K562 (cell line): ENCODE measurements around the gene ARMC9. TPM values are rescaled to one million over a fixed set of nuclear protein-coding genes. Genes with fewer than 3 reads are reported as not detected.

Source experiments
- ATAC-seq: fragments of 200-7000 bp; cut with Tn5 transposase; 3 replicates; pipeline ENCODE4 v1.9.1; 2020; ENCODE audit warnings: moderate library complexity
- BruUV-seq: library from RNA; stranded (reverse); fragments of 400-500 nt; replicated peaks from 2 replicates; lab custom pipeline; 2021; lab: Mats Ljungman, UMichigan
- CTCF ChIA-PET: fragments of 300-600 bp; formaldehyde crosslinking; extraction: SDS; loops from one replicate; lab custom pipeline; 2021; ENCODE audit warnings: low intra/inter-chr PET ratio; lab: Yijun Ruan, JAX
- POLR2A ChIA-PET: fragments of 300-600, 350-650 bp; sonication (Branson Sonifier 250); formaldehyde crosslinking; extraction: SDS; loops from one replicate; lab custom pipeline; 2021; ENCODE audit warnings: antibody characterized with exemption, inconsistent platforms; lab: Yijun Ruan, JAX
- DNase-seq, 4 experiments: peaks; one replicate each; pipeline versions ENCODE4 v3.0.0 to v3.0.0-alpha.2; 2011 to 2018; ENCODE audit warnings: low spot score in 3 of 4, mixed read lengths in 3 of 4; ENCODE audit errors: extremely low read depth in 1 of 4
- FAIRE-seq: peaks from 2 replicates; lab custom pipeline; 2011; peaks lifted over from hg19 to GRCh38; lab: Jason Lieb, UNC
- H2AFZ ChIP-seq: 2 replicates; pipeline ENCODE4 v1.6.0; 2011; ENCODE audit warnings: low read depth, low read length, control low read depth, inconsistent platforms
- H3K27ac ChIP-seq: fragments of 200-600 bp; 3 replicates; pipeline ENCODE4 v1.8.0; 2011; ENCODE audit warnings: low read depth, mild to moderate bottlenecking, control low read depth, inconsistent platforms, low read length, moderate library complexity, mixed read lengths; ENCODE audit errors: extremely low read depth
- H3K27me3 ChIP-seq, 2 experiments: fragments of 300-600 bp in 1 of 2; 2 replicates in 1 of 2; 3 replicates in 1 of 2; pipeline versions ENCODE4 v1.6.0 to v1.8.0; 2011; ENCODE audit warnings: inconsistent platforms in 2 of 2, low read length in 2 of 2, mild to moderate bottlenecking in 1 of 2, mixed read lengths in 1 of 2, moderate library complexity in 1 of 2; ENCODE audit not compliant: control insufficient read depth in 2 of 2, insufficient read depth in 2 of 2
- H3K36me3 ChIP-seq: fragments of 300-600 bp; 3 replicates; pipeline ENCODE4 v1.8.0; 2011; ENCODE audit warnings: mild to moderate bottlenecking, low read length, inconsistent platforms; ENCODE audit not compliant: control insufficient read depth, insufficient read depth
- H3K4me1 ChIP-seq, 2 experiments: fragments of 200-600 bp in 1 of 2; replicated peaks in 1 of 2; 2 replicates in 1 of 2; 3 replicates in 1 of 2; pipeline versions ENCODE4 v1.5.1 to v1.8.0; 2011; ENCODE audit warnings: inconsistent platforms in 2 of 2, low read length in 2 of 2, mild to moderate bottlenecking in 1 of 2, mixed read lengths in 1 of 2, moderate library complexity in 1 of 2; ENCODE audit not compliant: control insufficient read depth in 2 of 2, insufficient read depth in 2 of 2
- H3K4me2 ChIP-seq: 2 replicates; pipeline ENCODE4 v1.6.1; 2011; ENCODE audit warnings: low read length, control low read depth, inconsistent platforms, mixed read lengths; ENCODE audit not compliant: insufficient read depth
- H3K4me3 ChIP-seq: fragments of 200-600 bp; sonication (generic), shearing (Covaris generic); 2 replicates; pipeline ENCODE4 v1.5.1; 2016; ENCODE audit warnings: control low read depth, inconsistent platforms
- H3K79me2 ChIP-seq: fragments of 200-600 bp; 3 replicates; pipeline ENCODE4 v1.8.0; 2011; ENCODE audit warnings: low read length, inconsistent platforms; ENCODE audit not compliant: control insufficient read depth, insufficient read depth
- H3K9ac ChIP-seq, 2 experiments: 2 replicates each; pipeline versions ENCODE4 v1.6.0 to v1.6.1; 2011; ENCODE audit warnings: low read depth in 2 of 2, low read length in 2 of 2, control low read depth in 1 of 2, inconsistent platforms in 1 of 2, mild to moderate bottlenecking in 1 of 2, mixed read lengths in 1 of 2; ENCODE audit not compliant: insufficient read depth in 1 of 2
- H3K9me1 ChIP-seq: one replicate; pipeline ENCODE4 v1.6.0; 2011; ENCODE audit warnings: inconsistent platforms, mild to moderate bottlenecking, low read length, moderate library complexity; ENCODE audit not compliant: control insufficient read depth, insufficient read depth
- H3K9me3 ChIP-seq: replicated peaks from 2 replicates; pipeline ENCODE4 v1.5.1; 2011; ENCODE audit warnings: low read depth, low read length, inconsistent platforms; ENCODE audit not compliant: control insufficient read depth, insufficient read depth
- H4K20me1 ChIP-seq: replicated peaks from 2 replicates; pipeline ENCODE4 v1.6.1; 2011; ENCODE audit warnings: low read length, inconsistent platforms, mixed read lengths; ENCODE audit not compliant: control insufficient read depth, insufficient read depth
- CEBPB ChIP-seq: fragments of 450-650 bp; IDR thresholded peaks from 2 replicates; pipeline ENCODE4 v1.6.1; 2016; ENCODE audit warnings: missing genetic modification characterization, missing compliant biosample characterization
- NUFIP1 ChIP-seq: fragments of 450-650 bp; IDR thresholded peaks from 2 replicates; pipeline ENCODE4 v1.6.1; 2018; ENCODE audit not compliant: partially characterized antibody
- SRSF9 ChIP-seq: fragments of 200-400 bp; formaldehyde crosslinking; IDR thresholded peaks from 2 replicates; pipeline ENCODE4 v1.6.1; 2017; ENCODE audit warnings: low read depth, low read length, borderline replicate concordance
- WGBS: fragments of 100-300 bp; shearing (Covaris generic); methylation state at CpG from one replicate; pipeline ENCODE4 v1.1.6; 2016; ENCODE audit warnings: low coverage, mixed read lengths; ENCODE audit not compliant: insufficient coverage; ENCODE audit errors: missing lambda C conversion rate; 5-methylcytosine and 5-hydroxymethylcytosine counted together
- in situ Hi-C: fragments of 300-500 bp; cut with MboI; formaldehyde crosslinking; loops from 4 replicates; pipeline ENCODE4 v1.15.0; 2018; ENCODE audit warnings: inconsistent platforms, mixed read lengths
- intact Hi-C: fragments of 100-400 bp; cut with micrococcal nuclease; formaldehyde crosslinking; loops from 2 replicates; pipeline ENCODE4 v1.14.2; 2022
- polyA plus RNA-seq, 8 experiments: library from polyadenylated mRNA; depleted of rRNA in 4 of 8; stranded (reverse) in 5 of 8; unstranded in 3 of 8; fragments of >200 nt; fragmentation: Nextera tagmentation in 2 of 8; fragmentation: Illumina TruSeq in 1 of 8; extraction: Ambion mirVana in 2 of 8; extraction: Trizol in 1 of 8; gene quantifications; 2 replicates each; pipeline versions ENCODE4 v1.2.1 to v1.2.3, GENCODE V29; 2011 to 2014; ENCODE audit warnings: inconsistent platforms in 1 of 8, missing spikeins in 1 of 8
- total RNA-seq, 7 experiments: library from RNA; depleted of rRNA in 6 of 7; stranded (reverse); fragments of >200 nt in 6 of 7; fragmentation: Illumina TruSeq in 2 of 7; extraction: Trizol in 2 of 7; gene quantifications; 2 replicates each; pipeline versions ENCODE4 v1.2.1 to v1.2.3, GENCODE V29; 2011 to 2021; ENCODE audit warnings: low replicate concordance in 1 of 7
- TF ChIP-seq, protein P1 (sequence below): fragments of 450-650 bp; formaldehyde crosslinking; IDR thresholded peaks from 2 replicates; pipeline ENCODE4 v1.4.0; 2022; ENCODE audit warnings: mild to moderate bottlenecking, moderate library complexity

ARMC9 gene
- total and polyA plus RNA-seq, 9 of the 15 experiments (the other 6 are each of a cell fraction or from before 2014, with no cell fraction given), result 0.36 to 2.3 (median 1.1) TPM

DNA sequence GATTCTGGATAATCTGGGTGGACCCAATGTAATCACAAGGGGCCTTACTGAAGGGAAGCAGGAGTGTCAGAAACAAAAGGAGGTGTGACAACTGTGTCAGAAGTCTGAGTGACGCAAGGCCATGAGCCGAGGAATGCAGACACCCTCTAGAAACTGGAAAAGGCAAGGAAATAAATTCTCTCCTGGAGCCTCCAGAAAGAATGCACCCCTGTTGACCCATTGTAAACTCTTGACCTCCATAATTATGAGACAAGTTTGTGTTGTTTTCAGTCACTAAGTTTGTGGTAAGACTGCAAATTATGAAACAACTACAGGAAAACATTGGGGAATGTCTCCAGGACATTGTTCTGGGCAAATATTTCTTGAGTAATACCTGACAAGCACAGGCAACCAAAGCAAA, 149.7 kb downstream of the ARMC9 start:
- BruUV-seq, result no TSS peak
- H3K9me3 ChIP-seq, result peaks cover 1% of the 10 kb centered on the region; the same call in 1 of the 2 replicates
- no peak overlapping the region for H2AFZ ChIP-seq
- H3K4me1 ChIP-seq, result peaks cover 0 to 5% of the 10 kb centered on the region in 2 experiments; a peak in 2 of 5 replicates
- H4K20me1 ChIP-seq, result no peaks in the 10 kb centered on the region
- no peaks in the 10 kb centered on the region for H3K79me2 ChIP-seq
- POLR2A ChIA-PET, result no interaction called here
- WGBS, result 0% methylated on average over 2 of the region's 2 CpGs
- in situ Hi-C loops, result no loop called here
- H3K9ac ChIP-seq, result no peak overlapping the region
- DNase-seq, result no peak
- H3K9me1 ChIP-seq, result no peaks in the 10 kb centered on the region
- no peak for FAIRE-seq
- no peak overlapping the region for H3K4me3 ChIP-seq
- H3K36me3 ChIP-seq, result no peaks in the 10 kb centered on the region
- ATAC-seq, result no peak
- H3K27me3 ChIP-seq, result peaks cover 0 to 4% of the 10 kb centered on the region in 2 experiments; a peak in 1 of 5 replicates
- CTCF ChIA-PET, result no interaction called here
- TF ChIP-seq NUFIP1 (no peak), CEBPB (tag) (0 out of 2 replicates have a peak, but pooled peaks have one; percentile 12), SRSF9 (no peak)
- TF ChIP-seq, protein P1, sequence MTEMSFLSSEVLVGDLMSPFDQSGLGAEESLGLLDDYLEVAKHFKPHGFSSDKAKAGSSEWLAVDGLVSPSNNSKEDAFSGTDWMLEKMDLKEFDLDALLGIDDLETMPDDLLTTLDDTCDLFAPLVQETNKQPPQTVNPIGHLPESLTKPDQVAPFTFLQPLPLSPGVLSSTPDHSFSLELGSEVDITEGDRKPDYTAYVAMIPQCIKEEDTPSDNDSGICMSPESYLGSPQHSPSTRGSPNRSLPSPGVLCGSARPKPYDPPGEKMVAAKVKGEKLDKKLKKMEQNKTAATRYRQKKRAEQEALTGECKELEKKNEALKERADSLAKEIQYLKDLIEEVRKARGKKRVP (CRISPR knock-in tag), result no peak
- H3K27ac ChIP-seq, result no peak overlapping the region
- no peak overlapping the region for H3K4me2 ChIP-seq
- intact Hi-C loops, result no loop called here
